Measurements from ENCODE around the gene ECHDC3.

Gene ECHDC3

DNA sequence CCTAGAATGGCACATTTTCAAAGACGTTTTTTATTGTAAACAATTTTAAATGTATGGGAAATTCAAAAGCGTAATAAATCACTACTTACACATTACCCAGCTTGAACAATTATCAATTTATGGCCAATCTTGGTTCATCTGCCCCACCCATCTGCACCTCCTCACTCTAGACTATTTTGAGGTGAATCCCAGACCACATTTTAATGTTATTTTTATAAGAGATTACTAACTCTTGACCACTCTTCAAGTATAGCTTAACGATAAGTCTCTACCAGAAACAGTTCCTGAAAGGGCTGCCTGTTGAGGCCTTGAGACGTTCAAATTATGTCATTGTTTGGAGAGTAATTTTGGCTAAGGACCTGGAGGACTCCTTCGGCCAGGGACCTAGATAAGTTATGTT is 33.2 kb downstream of the ECHDC3 start:
- in situ Hi-C loops (cut with MboI; ENCODE audit: low sequenced_read_pairs) = no loop called here

DNA sequence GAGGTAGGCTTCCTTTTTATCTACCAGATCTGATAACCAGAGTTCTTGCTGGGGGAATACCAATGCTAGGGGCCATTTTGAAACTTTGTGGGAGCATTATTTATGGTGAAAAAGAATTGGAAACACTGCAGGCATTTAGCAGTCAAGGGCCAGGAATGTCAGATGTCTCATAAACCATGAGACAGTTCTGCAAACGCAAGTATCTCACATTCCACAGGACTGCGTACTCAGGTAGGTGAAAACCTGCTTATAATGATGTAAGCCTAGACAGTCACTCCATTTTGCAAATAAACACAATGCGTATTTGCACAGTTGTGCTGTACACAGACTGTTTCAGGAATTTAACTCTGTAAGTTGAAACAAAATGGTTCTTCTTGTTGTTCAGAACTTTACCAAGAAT is 33.9 kb downstream of the ECHDC3 start:
- in situ Hi-C loops (cut with MboI; ENCODE audit: low sequenced_read_pairs) = no loop called here

DNA sequence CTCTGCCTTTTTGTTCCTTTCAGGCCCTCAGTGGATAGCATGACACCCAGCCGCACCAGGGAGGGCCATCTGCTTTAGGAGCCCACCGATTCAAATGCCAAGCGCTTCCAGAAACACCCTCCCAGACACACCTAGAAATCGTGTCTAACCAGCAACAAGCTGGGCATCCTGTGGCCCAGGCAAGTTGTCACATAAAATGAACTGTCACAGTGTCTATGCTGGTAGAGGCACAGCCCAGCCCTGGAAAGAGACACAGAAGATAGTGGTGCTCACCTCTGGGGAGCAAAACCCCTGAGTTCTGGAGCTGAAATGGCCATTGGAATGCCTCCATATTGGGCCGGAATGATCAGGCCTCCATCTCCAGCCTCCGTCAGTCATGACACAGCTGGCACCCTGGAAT is 38.9 kb downstream of the ECHDC3 start:
- in situ Hi-C loops (cut with MboI; ENCODE audit: low sequenced_read_pairs) = no loop called here

DNA sequence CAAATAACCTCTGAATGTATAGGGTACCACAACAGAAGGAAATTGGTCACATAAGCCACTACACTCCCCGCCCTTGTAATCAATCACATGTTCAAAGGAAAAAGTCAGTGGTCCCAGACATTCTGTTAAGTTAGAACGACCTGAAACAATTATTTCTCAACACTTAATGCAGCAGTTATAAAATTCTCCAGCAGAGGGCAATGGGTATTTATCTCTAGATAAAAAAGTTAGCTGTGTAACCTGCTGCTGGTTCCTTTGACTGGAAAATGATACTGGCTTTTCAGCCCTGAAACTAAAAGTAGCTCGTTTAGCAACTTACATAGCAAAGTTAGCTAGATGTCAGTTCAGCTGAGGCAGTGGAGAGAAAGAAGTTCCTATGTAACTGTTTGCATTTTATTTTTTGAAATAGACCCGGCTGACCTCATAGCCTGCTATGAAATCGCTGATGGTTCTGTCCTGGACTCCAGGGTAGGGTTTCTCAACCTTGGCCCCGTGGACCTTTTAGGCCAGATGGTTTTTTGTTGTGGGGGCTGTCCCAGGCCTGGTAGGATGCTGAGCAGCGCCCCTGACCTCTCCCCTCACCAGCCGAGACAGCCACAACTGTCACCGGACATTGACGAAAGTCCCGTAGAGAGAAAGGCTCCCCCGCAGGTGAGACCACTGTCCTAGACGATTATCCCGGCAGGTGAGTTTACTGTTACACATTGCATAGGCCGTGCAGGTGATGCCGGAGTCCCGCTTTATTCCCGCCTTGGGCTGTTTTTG is 40.8 kb downstream of the ECHDC3 start:
- in situ Hi-C loops (cut with MboI; ENCODE audit: low sequenced_read_pairs) = no loop called here

DNA sequence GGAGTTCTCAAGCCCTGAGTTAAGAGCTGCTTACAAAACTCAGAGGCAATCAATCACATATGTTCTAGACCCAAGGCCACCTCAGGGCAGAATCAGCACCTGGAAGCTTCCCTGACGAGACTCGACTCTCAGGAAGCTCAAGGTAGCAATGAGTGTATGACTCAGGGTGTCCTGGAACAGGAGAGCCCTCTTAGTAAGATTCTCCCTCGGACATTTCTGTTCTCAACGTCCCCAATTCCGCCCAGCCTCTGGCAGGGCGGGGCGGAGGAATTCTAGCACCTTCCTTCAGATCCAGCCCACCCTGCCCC is 41.3 kb downstream of the ECHDC3 start:
- in situ Hi-C loops (cut with MboI; ENCODE audit: low sequenced_read_pairs) = no loop called here

DNA sequence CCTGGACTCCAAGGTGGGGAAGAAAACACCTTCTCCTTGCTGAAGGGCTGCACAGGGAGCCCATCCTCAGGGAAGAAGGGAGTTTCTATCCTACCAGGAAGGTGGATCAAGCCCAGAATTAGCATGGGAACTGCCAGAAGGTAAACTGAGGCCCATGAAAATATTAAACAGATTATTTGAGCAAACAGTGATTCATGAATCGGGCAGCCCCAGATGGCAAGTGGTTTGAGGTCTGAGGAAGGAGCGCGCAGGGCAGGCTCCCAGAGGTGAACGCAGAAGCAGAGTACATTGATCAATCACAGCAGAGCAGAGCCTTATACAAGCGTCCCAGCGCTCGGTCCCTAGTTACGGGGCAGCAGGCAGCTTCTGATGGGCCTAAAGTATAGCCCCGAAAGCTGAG is 45.2 kb downstream of the ECHDC3 start:
- in situ Hi-C loops (cut with MboI; ENCODE audit: low sequenced_read_pairs) = no loop called here

DNA sequence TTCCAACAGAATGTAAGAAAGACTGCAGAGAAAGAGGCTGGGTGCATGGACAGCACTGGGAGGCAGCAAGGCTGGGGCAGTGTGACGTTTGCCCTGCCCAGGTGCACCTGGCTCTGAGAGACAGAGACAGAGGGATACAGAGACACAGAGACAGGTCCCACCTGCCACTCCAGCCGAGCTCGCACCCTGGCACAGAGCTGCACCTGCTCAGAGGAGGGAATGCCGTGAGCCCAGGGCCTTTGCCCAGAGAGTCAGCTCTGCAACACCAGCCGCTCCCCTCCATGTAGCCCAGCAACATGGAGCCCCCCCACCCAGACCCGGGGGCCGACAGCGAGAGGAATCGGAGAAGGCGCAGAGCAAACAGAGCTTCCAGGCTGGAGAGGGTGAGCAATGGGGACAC is 45.7 kb downstream of the ECHDC3 start:
- in situ Hi-C loops (cut with MboI; ENCODE audit: low sequenced_read_pairs) = no loop called here

DNA sequence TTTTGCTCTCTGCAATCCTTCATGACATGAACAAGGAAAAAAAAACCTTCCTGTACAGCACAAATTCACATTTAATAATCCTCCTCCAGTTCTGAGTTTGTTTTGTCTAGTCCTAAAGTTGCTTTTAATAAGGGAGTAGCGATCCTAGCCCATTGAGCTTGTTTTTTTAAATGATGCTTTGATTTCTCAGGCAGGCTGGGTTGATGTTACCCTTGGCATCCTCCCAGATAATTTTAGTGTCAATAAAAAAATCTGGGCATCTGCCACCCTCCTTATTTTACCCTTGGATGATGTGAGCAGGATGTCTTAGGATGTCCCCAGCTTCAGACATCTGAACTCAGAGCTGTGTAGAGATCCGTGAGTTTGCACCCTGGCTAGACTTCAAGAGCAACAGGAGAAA is 47.1 kb downstream of the ECHDC3 start:
- in situ Hi-C loops (cut with MboI; ENCODE audit: low sequenced_read_pairs) = no loop called here

DNA sequence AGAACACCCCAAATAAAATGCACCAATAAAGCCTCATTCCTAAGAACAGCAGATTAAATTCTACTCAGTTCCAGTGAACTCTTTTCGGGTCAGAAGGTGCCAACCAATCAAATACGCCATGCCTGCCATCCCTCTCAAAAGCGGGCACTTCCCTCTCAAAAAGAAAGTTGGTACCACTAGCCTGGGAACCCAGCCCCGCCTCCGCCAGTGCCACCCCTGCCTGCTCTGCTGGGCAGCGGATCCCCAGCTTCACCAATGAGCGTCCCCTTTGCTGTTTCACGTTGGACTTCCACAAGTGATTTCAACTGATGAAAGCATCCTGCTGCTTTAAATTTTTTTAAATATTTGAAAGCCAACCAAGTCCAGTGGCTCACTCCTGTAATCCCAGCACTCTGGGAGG is 47.8 kb downstream of the ECHDC3 start:
- in situ Hi-C loops (cut with MboI; ENCODE audit: low sequenced_read_pairs) = no loop called here

DNA sequence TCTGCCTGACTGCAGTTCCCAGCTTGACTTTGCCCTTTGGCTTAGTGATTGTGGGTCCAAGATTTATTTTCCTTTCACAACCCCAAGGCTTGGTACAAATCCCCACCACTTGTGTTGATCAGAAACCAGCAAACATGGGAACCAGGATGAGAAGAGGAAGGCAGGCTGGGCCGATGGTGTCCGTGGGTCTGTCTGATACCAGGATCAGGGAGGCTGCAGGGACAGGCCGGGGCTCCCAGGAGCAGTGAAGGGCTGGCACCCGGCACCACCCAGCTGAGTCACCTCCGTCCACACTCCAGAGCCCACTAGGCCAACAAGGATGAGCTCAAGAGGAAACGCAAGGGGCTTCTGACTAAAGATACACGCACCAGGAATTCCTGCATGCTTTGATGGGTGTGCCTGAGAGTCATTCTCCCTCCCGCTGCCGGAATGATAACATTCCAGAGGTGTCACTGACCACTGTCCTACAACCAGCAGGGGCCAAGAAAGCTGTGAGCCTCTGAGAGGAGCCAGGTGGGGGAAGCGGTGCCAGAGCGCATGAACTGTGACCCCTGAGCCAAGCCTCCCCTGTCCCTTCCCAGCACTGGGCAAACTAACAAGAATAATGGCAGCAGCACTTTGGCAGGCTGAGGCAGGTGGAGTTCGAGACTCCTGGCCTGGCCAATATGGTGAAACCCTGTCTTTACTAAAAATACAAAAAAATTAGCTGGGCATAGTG is 51.7 kb downstream of the ECHDC3 start:
- in situ Hi-C loops (cut with MboI; ENCODE audit: low sequenced_read_pairs) = no loop called here

DNA sequence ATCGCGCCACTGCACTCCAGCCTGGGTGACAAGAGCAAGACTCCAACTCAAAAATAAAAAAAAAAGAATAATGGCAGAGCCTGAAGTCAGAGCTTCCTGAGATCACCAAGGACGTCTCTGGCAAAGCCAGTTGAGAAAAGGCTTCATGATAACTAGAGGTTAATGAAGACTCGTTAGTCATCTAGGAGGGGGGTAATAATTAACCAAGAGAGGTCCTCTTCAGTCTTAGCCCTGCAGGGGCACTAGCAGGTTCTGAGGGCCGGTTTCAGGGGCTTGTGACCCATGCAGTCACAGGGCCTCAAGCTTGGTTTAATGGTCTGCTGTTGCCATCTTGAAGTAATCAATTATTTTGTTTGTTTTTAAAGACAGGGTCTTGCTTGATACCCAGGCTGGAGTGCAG is 52.4 kb downstream of the ECHDC3 start:
- in situ Hi-C loops (cut with MboI; ENCODE audit: low sequenced_read_pairs) = no loop called here

DNA sequence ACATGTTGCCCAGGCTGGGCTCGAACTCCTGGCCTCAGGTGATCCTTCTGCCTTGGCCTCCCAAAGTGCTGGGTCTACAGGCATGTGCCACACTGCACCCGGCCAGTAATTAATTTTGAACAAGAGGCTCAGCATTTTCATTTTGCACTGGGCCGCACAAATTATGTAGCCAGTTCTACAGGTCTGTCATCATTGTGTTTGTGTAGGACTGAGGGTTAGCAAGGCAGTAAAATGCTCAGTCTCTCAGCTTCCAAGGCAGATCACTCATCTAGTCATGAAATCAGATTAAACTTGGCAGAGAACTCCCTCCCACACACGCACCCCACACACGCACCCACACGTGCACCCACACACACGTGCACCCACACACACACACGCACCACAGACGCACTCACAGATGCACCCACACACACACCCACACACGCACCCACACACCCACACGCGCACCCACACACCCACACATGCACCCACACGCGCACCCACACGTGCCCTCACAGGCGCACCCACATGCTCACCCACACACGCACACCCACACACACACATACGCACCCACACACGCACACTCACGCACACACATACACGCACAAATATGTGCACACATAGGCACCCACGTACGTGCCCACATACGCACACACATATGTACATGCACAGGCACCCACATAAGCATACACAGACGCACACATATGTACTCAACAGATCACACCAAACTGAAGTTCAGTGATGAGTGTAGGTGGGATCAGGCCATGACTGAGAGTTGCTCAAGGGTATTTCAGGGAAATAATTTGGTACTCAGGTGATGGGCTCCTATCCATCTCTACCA is 53.1 kb downstream of the ECHDC3 start:
- in situ Hi-C loops (cut with MboI; ENCODE audit: low sequenced_read_pairs) = no loop called here

DNA sequence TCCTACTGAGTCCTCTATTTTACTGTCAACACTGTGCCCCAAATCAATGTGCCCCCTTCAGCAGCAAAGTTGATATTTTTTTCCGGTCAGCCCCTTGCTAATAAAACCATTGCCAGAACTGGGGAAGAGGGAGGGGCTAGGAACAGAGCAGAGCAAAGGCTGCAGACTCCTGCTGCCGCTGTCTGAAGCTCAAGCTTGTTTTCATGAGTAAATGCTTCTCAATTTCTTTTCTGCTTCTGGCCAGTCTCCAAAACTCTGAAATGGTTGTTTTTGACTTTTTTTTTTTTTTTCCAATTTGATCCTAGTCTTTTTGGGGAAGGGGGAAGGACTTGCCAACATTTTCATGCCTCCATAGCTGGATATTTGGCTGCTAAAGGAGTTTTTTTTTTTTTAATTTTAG is 54.3 kb downstream of the ECHDC3 start:
- in situ Hi-C loops (cut with MboI; ENCODE audit: low sequenced_read_pairs) = no loop called here

DNA sequence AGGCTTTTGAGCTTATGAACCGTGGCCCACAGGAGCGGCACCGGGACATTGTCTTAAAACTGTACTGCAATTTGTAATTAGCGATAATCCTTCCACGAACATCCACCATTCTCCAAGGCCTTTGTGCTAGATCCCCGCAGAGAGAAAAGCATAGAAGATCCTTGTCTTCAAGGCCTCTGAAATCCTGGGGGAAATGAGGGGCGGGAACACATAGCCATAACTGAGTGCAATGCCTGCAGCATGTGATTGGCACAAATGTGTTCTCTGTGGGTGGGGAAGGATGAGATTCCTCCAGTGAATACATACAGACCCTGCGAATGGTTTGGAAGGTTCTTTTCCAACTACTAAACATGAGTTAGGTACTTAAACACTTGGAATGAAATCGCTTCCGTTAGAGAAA is 55.1 kb downstream of the ECHDC3 start:
- in situ Hi-C loops (cut with MboI; ENCODE audit: low sequenced_read_pairs) = no loop called here

DNA sequence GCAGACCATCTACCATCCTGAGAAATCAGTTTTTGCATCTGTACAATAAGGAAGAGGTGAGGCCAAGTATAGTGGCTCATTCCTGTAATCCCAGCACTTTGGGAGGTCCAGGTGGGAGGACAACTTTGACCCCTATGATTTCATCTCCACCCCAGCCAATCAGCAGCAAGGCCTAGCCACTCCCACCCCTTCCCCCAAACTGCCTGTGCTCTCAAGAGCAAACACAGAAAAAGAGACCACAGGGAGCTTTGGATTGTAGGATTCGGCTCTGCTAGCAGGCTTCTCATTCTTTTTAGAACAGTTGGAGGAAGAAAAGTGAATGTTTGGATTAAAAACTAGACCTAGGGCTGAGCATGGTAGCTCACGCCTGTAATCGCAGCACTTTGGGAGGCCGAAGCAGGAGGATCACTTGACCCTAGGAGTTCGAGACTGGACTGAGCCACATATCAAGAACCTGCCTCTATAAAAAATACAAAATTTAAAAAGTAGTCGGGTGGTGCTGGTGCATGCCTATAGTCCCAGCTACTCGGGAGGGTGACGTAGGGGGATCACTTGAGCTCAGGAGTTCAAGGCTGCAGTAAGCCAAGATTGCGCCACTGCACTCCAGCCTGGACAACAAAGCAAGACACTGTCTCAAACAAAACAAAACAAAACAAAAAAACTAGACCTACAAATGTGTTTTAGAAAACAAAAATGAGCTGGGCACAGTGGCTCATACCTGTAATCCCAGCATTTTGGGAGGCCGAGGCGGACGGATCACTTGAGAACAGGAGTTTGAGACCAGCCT is 55.9 kb downstream of the ECHDC3 start:
- in situ Hi-C loops (cut with MboI; ENCODE audit: low sequenced_read_pairs) = no loop called here

DNA sequence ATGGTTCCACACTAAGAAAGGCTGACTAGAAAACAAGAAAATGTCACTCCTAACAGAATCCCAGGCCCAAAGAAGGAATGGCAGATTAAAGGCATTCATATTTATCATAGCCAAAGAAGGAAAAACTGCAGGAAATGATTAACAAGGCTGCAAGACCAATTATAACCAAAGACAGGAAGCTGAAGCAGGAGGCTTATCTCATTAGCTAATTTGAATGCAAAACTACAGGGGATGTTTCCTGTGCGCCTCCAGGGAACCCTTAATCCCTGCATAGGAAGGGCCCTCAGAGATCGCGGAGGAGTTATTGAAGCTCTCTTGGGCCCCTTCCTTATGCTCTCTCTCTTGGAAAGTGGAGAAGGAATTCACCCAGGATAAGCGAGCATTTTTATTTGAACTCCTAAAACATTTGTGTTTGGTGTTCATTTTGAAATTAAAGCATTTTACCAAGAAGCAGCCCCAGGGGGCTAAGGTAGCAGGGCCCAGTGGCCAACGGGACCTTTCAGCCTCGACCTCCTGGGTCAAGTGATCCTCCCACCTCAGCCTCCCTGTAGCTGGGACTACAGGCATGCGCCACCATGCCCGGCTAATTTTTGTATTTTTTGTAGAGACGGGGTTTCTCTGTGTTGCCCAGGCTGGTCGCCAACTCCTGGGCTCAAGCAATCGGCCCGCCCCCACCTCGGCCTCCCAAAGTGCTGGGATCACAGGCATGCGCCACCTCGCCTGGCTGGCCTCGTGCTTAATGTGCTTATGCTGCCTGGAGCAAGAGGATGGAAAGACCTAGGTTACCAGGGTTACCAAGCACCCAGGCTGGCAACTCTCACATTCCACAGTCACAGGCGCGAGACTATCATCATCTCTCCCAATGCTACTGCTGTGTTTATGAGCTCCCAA is 56.9 kb downstream of the ECHDC3 start:
- in situ Hi-C loops (cut with MboI; ENCODE audit: low sequenced_read_pairs) = no loop called here

DNA sequence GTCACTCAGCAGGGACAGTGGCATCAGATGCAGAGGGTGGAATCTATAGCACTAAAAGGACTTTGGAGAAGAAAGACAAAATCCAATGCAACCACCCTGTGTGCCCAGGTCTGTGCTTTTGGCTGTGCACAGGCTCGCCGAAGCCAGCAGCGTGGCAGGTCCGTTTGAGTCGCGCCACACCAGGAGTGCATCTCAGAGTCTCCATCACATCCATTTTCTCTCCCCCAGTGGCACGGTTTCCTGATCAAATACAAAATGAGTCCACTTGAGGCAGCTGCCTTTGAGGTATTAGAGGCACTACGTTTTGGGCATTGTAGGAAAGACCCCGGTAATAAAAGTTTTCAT is 57.5 kb downstream of the ECHDC3 start:
- in situ Hi-C loops (cut with MboI; ENCODE audit: low sequenced_read_pairs) = no loop called here

DNA sequence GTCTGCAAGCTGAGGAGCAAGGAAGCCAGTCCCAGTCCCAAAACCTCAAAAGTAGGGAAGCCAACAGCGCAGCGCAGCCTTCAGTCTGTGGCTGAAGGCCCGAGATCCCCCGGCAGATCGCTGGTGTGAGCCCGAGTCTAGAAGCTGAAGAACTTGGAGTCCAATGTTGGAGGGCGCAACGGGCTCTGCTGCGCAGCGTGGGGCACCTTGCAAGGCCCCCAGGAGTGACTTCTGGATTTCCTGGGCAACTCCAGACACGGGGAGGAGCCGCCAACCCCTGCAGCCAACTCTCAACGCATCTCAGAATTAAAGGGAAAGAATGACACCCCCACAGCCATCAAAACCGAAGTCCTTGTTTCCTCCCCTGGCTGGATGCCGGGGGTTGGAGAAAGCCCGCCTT is 62.2 kb downstream of the ECHDC3 start:
- in situ Hi-C loops (cut with MboI; ENCODE audit: low sequenced_read_pairs) = no loop called here

DNA sequence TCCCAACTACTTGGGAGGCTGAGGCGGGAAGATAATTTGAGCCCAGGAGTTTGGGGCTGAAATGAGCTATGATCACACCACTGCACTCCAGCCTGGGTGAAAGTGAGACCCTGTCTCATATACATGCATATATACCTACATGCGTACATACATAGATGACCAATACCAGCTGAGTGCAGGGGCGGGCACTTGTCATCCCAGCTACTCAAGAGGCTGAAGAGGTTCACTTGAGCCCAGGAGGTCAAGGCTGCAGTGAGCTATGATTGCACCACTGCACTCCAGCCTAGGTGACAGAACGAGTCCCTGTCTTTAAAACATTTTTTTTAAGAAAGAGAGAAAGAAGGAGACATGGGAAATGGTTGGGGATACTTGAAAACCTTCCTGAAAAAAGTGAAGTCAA is 63.6 kb downstream of the ECHDC3 start:
- in situ Hi-C loops (cut with MboI; ENCODE audit: low sequenced_read_pairs) = no loop called here

DNA sequence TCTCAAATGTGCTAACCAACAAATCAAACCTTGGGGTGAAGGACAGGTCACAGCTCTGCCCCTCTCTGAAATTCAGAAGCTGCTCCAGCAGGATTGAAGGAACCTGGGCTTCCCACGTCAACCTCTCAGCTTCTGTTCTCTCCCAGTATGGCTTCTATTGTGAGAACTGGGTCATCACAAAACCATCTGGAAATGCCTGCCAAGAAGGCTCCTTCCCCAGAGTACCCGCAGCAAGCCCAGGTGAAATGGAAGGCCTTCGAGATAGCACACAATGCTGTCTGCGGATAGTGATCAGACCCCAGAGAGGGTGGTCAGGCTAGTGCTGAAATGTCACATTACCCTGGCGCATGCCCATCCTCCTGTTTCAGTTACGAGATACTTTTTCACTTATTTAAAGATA is 64.5 kb downstream of the ECHDC3 start:
- in situ Hi-C loops (cut with MboI; ENCODE audit: low sequenced_read_pairs) = no loop called here
